Parathyroid adenoma (tissue), 2 donors: Measurements from ENCODE around the gene ZSWIM4.

Source experiments
- H2AFZ ChIP-seq: fragments of 300-600 bp; sonication (generic); one replicate; pipeline ENCODE4 v1.7.0; 2017; ENCODE audit warnings: antibody characterized with exemption, mild to moderate bottlenecking
- H3K27ac ChIP-seq: fragments of 300-600 bp; sonication (generic); one replicate; pipeline ENCODE4 v1.7.0; 2017
- H3K27me3 ChIP-seq: fragments of 300-600 bp; sonication (generic); one replicate; pipeline ENCODE4 v1.7.0; 2017; ENCODE audit warnings: low read length; ENCODE audit not compliant: control insufficient read depth, insufficient read depth
- H3K36me3 ChIP-seq: fragments of 300-600 bp; sonication (generic); one replicate; pipeline ENCODE4 v1.7.0; 2017; ENCODE audit warnings: low read length; ENCODE audit not compliant: control insufficient read depth, insufficient read depth
- H3K4me1 ChIP-seq: fragments of 300-600 bp; sonication (generic); one replicate; pipeline ENCODE4 v1.7.0; 2017; ENCODE audit warnings: control low read depth
- H3K4me2 ChIP-seq: fragments of 300-600 bp; sonication (generic); one replicate; pipeline ENCODE4 v1.7.0; 2017; ENCODE audit warnings: low read length
- H3K4me3 ChIP-seq: fragments of 300-600 bp; sonication (generic); one replicate; pipeline ENCODE4 v1.7.0; 2017; ENCODE audit warnings: low read depth, low read length
- H3K79me2 ChIP-seq: fragments of 300-600 bp; sonication (generic); one replicate; pipeline ENCODE4 v1.7.0; 2017; ENCODE audit warnings: control low read depth
- H3K9ac ChIP-seq: fragments of 300-600 bp; sonication (generic); one replicate; pipeline ENCODE4 v1.7.0; 2017; ENCODE audit warnings: mild to moderate bottlenecking
- H3K9me3 ChIP-seq: fragments of 300-600 bp; sonication (generic); one replicate; pipeline ENCODE4 v1.7.0; 2017; ENCODE audit warnings: low read length; ENCODE audit not compliant: control insufficient read depth
- TF ChIP-seq, protein P1 (sequence below): fragments of 300-600 bp; sonication (generic); IDR thresholded peaks from one replicate; pipeline ENCODE4 v1.7.0; 2017; ENCODE audit warnings: antibody characterized with exemption, mild to moderate bottlenecking
- donor health status: primary hyperparathyroidism.

The ZSWIM4 gene

DNA sequence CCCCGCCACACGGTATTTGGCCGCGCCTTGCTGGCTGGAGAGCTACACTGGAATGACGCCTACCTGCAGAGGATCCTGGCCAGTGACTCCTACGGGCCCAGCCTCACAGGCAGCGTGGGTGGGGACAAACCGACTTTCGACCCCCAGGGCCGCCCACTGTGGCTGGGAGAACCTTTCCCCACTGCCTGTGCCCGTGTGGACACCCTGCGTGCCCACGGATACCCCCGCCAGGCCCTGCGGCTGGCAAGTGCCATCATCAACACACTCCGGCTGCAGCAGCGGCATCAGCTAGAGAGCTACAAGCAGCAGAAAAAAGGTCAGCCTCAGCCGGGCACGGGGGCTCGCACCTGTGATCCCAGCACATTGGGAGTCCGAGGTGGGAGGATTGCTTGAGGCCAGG lies 19.3 kb downstream of the ZSWIM4 start:
- Histone ChIP-seq H3K79me2 (no peaks in the 10 kb centered on the region), H3K9ac (no peak overlapping the region), H3K27ac (no peak overlapping the region), H3K36me3 (no peaks in the 10 kb centered on the region), H2AFZ (no peak overlapping the region), H3K9me3 (no peaks in the 10 kb centered on the region), H3K4me1 (peaks cover 4% of the 10 kb centered on the region), H3K4me2 (no peak overlapping the region), H3K4me3 (no peak overlapping the region), H3K27me3 (no peaks in the 10 kb centered on the region)
- TF ChIP-seq, protein P1, sequence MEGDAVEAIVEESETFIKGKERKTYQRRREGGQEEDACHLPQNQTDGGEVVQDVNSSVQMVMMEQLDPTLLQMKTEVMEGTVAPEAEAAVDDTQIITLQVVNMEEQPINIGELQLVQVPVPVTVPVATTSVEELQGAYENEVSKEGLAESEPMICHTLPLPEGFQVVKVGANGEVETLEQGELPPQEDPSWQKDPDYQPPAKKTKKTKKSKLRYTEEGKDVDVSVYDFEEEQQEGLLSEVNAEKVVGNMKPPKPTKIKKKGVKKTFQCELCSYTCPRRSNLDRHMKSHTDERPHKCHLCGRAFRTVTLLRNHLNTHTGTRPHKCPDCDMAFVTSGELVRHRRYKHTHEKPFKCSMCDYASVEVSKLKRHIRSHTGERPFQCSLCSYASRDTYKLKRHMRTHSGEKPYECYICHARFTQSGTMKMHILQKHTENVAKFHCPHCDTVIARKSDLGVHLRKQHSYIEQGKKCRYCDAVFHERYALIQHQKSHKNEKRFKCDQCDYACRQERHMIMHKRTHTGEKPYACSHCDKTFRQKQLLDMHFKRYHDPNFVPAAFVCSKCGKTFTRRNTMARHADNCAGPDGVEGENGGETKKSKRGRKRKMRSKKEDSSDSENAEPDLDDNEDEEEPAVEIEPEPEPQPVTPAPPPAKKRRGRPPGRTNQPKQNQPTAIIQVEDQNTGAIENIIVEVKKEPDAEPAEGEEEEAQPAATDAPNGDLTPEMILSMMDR: no peak

GRCh38 chr19:13817018-13817614 lies 21.9 kb downstream of the ZSWIM4 start:
- Histone ChIP-seq H3K36me3 (no peaks in the 10 kb centered on the region), H3K9me3 (no peaks in the 10 kb centered on the region), H3K79me2 (no peaks in the 10 kb centered on the region), H3K9ac (peak overlapping the region; percentile 25), H2AFZ (peak overlapping the region; percentile 88), H3K27me3 (no peaks in the 10 kb centered on the region), H3K4me1 (peaks cover 4% of the 10 kb centered on the region), H3K4me3 (peak overlapping the region; percentile 66), H3K4me2 (peak overlapping the region; percentile 99), H3K27ac (peak overlapping the region; percentile 72)
- TF ChIP-seq, protein P1: no peak

DNA sequence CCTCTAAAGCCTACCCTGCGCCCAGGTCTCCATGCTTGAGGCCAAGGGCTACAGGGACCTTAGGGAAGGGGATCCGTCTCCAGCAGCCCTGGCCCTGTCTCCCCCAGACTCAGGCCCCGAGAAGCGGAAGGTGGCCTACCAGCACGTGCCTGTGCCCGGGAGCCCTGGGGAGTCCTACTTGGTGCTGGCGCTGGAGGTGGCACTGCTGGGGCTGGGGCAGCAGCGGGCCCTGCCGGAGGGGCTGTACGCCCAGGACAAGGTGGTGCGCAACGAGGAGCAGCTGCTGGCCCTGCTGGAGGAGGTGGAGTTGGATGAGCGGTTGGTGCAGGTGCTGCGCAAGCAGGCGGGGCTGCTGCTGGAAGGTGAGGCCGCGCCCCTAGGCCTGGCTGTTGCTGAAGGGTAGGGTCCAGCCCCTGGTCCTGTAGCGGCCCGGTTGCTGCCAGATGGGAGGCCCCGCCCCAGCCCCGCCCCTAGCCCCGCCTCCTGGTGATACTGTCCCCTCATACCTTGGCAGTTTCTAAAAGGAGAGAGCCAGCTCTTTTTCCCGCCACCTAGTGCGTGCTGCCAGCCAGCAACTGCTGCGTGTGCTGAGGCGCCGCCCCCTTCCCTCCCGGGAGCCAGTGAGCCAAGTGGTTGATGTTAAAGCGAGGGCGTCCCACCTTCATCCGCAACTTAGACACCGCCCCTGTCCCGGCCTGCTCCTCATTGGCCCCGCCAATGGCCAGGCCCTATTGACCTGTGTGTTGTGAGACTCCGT lies 22.6 kb downstream of the ZSWIM4 start:
- Histone ChIP-seq H3K4me1 (peaks cover 4% of the 10 kb centered on the region), H3K4me3 (peak overlapping the region; percentile 66), H3K27ac (peak overlapping the region; percentile 72)

DNA sequence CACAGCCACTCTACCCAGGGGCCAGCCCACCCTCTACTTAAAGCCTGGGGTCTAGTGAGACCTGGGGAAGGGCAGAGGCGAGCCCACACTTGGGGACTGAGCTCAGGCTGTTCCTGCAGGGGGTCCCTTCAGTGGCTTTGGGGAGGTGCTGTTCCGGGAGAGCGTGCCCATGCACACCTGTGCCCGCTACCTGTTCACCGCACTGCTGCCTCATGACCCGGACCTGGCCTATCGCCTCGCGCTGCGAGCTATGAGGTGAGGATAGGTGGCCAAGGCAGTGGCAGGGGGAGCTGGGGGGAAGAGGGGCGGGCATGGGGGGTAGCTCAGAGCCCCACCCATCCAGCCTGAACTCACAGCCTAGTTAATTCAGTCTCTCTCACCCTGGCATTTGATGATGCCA lies 24.0 kb downstream of the ZSWIM4 start:
- Histone ChIP-seq H3K36me3 (no peaks in the 10 kb centered on the region), H3K4me2 (no peak overlapping the region), H3K79me2 (no peaks in the 10 kb centered on the region), H3K27ac (no peak overlapping the region), H3K4me1 (peaks cover 4% of the 10 kb centered on the region), H3K9ac (no peak overlapping the region), H3K9me3 (no peaks in the 10 kb centered on the region), H3K27me3 (no peaks in the 10 kb centered on the region), H2AFZ (no peak overlapping the region), H3K4me3 (no peak overlapping the region)
- TF ChIP-seq, protein P1: no peak

More for the DNA sequence above, 22.6 kb downstream of the ZSWIM4 start:
- Histone ChIP-seq H3K9ac (peak overlapping the region; percentile 25), H3K4me2 (peak overlapping the region; percentile 99), H3K27me3 (no peaks in the 10 kb centered on the region), H2AFZ (peak overlapping the region; percentile 88), H3K79me2 (no peaks in the 10 kb centered on the region), H3K36me3 (no peaks in the 10 kb centered on the region), H3K9me3 (no peaks in the 10 kb centered on the region)
- TF ChIP-seq, protein P1: no peak
